A673 (cell line): Measurements from ENCODE around the gene FAM118A. TPM values are rescaled to one million over a fixed set of nuclear protein-coding genes. Genes with fewer than 3 reads are reported as not detected.

Experiments used
- BruUV-seq: library from RNA; stranded (reverse); fragments of 400-500 nt; replicated peaks from 2 replicates; lab custom pipeline; 2021; lab: Mats Ljungman, UMichigan
- CTCF ChIA-PET: fragments of 300-600 bp; sonication (Branson Sonifier 250); formaldehyde crosslinking; loops from one replicate; lab custom pipeline; 2022; ENCODE audit warnings: antibody characterized with exemption; lab: Charles Lee
- POLR2A ChIA-PET: fragments of 300-600 bp; sonication (Branson Sonifier 250); formaldehyde crosslinking; loops from one replicate; lab custom pipeline; 2022; ENCODE audit warnings: antibody characterized with exemption; ENCODE audit not compliant: low non-redundant PET; lab: Charles Lee
- DNase-seq: peaks from one replicate; pipeline ENCODE4 v3.0.0-alpha.2; 2015; ENCODE audit warnings: low spot score
- H3K27ac ChIP-seq: fragments of 200-600 bp; sonication (generic); 2 replicates; pipeline ENCODE4 v1.5.1; 2016; ENCODE audit warnings: mixed run types, low read depth, mild to moderate bottlenecking, mixed read lengths, antibody characterized with exemption, low read length; ENCODE audit not compliant: poor library complexity, severe bottlenecking
- H3K27me3 ChIP-seq: fragments of 200-600 bp; sonication (generic); replicated peaks from 2 replicates; pipeline ENCODE4 v1.6.1; 2017; ENCODE audit warnings: mixed run types, low read depth, mild to moderate bottlenecking, mixed read lengths, antibody characterized with exemption, low read length; ENCODE audit not compliant: insufficient read depth, poor library complexity
- H3K36me3 ChIP-seq: fragments of 200-600 bp; sonication (generic); 2 replicates; pipeline ENCODE4 v1.6.1; 2016; ENCODE audit warnings: mixed run types, mild to moderate bottlenecking, mixed read lengths, antibody characterized with exemption, low read length; ENCODE audit not compliant: insufficient read depth, poor library complexity, severe bottlenecking
- H3K4me1 ChIP-seq: fragments of 200-600 bp; sonication (generic); 2 replicates; pipeline ENCODE4 v1.6.1; 2017; ENCODE audit warnings: mixed run types, mild to moderate bottlenecking, mixed read lengths, antibody characterized with exemption, low read length; ENCODE audit not compliant: insufficient read depth, poor library complexity, severe bottlenecking
- H3K4me3 ChIP-seq: fragments of 200-600 bp; sonication (generic); 2 replicates; pipeline ENCODE4 v1.5.1; 2016; ENCODE audit warnings: low read depth, mixed run types, mild to moderate bottlenecking, mixed read lengths, low read length; ENCODE audit not compliant: poor library complexity, severe bottlenecking
- H3K9me3 ChIP-seq: fragments of 200-600 bp; sonication (generic); 2 replicates; pipeline ENCODE4 v1.6.1; 2016; ENCODE audit warnings: mixed run types, low read depth, mild to moderate bottlenecking, mixed read lengths, antibody characterized with exemption, low read length; ENCODE audit not compliant: poor library complexity, severe bottlenecking
- EZH2 ChIP-seq: fragments of 200-600 bp; sonication (generic); IDR thresholded peaks from 2 replicates; pipeline ENCODE4 v1.6.1; 2017; ENCODE audit warnings: borderline replicate concordance, low read depth, mild to moderate bottlenecking, mixed read lengths, antibody characterized with exemption, low read length; ENCODE audit not compliant: poor library complexity, severe bottlenecking
- intact Hi-C: fragments of 100-400 bp; cut with micrococcal nuclease; formaldehyde crosslinking; loops from one replicate; pipeline ENCODE4 v1.10.0; 2022; ENCODE audit not compliant: unreplicated experiment
- total RNA-seq: library from RNA; stranded (reverse); gene quantifications from 2 replicates; pipeline ENCODE4 v1.2.3, GENCODE V29; 2021
- TF ChIP-seq, protein P1 (sequence below): fragments of 300-800, 200-600 bp; sonication (generic); conservative IDR thresholded peaks from 2 replicates; pipeline ENCODE4 v1.5.1; 2017; ENCODE audit warnings: low read depth, mild to moderate bottlenecking, antibody characterized with exemption, low read length, moderate library complexity, mixed read lengths

The FAM118A gene
- total RNA-seq, 1 experiment from 2014 or later: 54.0 TPM

DNA sequence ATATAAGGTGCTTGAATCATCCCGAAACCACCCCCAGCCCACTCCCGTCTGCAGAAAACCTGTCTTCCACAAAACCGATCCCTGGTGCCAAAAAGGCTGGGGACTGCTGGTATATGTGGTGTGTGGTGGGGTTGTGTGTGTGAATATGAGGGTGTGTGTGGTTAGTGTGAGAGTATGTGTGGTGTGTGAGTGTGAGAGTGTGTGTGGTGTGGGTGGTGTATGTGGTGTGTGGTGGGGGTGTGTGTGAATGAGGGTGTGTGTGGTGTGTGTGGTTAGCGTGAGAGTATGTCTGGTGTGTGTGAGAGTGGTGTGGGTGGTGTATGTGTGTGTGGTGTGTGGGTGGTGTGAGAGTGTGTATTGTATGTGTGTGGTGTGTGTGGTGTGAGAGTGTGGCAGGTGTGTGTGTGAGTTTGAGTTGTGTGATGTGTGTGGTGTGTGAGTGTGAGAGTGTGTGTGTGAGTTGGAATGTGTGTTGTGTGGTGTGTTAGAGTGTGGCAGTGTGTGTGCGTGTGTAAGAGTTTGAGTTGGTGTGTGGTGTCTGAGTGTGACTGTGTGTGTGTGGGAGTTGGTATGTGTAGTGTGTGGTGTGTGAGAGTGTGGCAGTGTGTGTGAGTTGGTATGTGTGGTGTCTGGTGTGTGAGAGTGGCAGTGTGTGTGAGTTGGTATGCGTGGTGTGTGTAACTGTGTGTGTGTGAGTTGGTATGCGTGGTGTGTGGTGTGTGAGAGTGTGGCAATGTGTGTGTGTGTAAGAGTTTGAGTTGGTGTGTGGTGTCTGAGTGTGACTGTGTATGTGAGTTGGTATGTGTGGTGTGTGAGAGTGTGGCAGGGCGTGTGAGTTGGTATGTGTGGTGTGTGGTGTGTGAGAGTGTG is 18.4 kb upstream of the FAM118A start:
- POLR2A ChIA-PET: no interaction called here
- no peaks in the 10 kb centered on the region for H3K27me3 ChIP-seq
- no peaks in the 10 kb centered on the region for H3K9me3 ChIP-seq
- BruUV-seq: no TSS peak
- CTCF ChIA-PET: no interaction called here
- DNase-seq: no peak
- H3K36me3 ChIP-seq: no peaks in the 10 kb centered on the region
- no peak overlapping the region for H3K4me3 ChIP-seq
- TF ChIP-seq, protein P1, sequence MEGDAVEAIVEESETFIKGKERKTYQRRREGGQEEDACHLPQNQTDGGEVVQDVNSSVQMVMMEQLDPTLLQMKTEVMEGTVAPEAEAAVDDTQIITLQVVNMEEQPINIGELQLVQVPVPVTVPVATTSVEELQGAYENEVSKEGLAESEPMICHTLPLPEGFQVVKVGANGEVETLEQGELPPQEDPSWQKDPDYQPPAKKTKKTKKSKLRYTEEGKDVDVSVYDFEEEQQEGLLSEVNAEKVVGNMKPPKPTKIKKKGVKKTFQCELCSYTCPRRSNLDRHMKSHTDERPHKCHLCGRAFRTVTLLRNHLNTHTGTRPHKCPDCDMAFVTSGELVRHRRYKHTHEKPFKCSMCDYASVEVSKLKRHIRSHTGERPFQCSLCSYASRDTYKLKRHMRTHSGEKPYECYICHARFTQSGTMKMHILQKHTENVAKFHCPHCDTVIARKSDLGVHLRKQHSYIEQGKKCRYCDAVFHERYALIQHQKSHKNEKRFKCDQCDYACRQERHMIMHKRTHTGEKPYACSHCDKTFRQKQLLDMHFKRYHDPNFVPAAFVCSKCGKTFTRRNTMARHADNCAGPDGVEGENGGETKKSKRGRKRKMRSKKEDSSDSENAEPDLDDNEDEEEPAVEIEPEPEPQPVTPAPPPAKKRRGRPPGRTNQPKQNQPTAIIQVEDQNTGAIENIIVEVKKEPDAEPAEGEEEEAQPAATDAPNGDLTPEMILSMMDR: no peak
- TF ChIP-seq EZH2: no peak
- no peaks in the 10 kb centered on the region for H3K4me1 ChIP-seq
- no peak overlapping the region for H3K27ac ChIP-seq
- intact Hi-C loops: no loop called here

- POLR2A ChIA-PET: no interaction called here
- CTCF ChIA-PET: no interaction called here
- BruUV-seq: no TSS peak
- no peak for DNase-seq
- H3K27me3 ChIP-seq: no peaks in the 10 kb centered on the region
- H3K27ac ChIP-seq: no peak overlapping the region
- H3K36me3 ChIP-seq: no peaks in the 10 kb centered on the region
- intact Hi-C loops: no loop called here
- TF ChIP-seq, protein P1: no peak
- no peak overlapping the region for H3K4me3 ChIP-seq
- H3K9me3 ChIP-seq: no peaks in the 10 kb centered on the region
- H3K4me1 ChIP-seq: no peaks in the 10 kb centered on the region
Observed at GRCh38 chr22:45291931-45292290, 17.8 kb upstream of the FAM118A start.

GRCh38 chr22:45292731-45293442 is 16.8 kb upstream of the FAM118A start:
- intact Hi-C loops: no loop called here
- Histone ChIP-seq H3K36me3 (no peaks in the 10 kb centered on the region), H3K27me3 (no peaks in the 10 kb centered on the region), H3K4me1 (no peaks in the 10 kb centered on the region), H3K4me3 (no peak overlapping the region), H3K27ac (no peak overlapping the region), H3K9me3 (no peaks in the 10 kb centered on the region)
- POLR2A ChIA-PET: no interaction called here
- BruUV-seq: no TSS peak
- CTCF ChIA-PET: no interaction called here
- no peak for DNase-seq
- TF ChIP-seq, protein P1: no peak
- TF ChIP-seq EZH2: no peak
